ENCODE results near the gene CCNA2. TPM values are rescaled to one million over a fixed set of nuclear protein-coding genes. Genes with fewer than 3 reads are reported as not detected.

Gene CCNA2
- total and polyA plus RNA-seq, 7 experiments from 2014 or later: 0.06 to 63.7 (median 0.56) TPM

DNA sequence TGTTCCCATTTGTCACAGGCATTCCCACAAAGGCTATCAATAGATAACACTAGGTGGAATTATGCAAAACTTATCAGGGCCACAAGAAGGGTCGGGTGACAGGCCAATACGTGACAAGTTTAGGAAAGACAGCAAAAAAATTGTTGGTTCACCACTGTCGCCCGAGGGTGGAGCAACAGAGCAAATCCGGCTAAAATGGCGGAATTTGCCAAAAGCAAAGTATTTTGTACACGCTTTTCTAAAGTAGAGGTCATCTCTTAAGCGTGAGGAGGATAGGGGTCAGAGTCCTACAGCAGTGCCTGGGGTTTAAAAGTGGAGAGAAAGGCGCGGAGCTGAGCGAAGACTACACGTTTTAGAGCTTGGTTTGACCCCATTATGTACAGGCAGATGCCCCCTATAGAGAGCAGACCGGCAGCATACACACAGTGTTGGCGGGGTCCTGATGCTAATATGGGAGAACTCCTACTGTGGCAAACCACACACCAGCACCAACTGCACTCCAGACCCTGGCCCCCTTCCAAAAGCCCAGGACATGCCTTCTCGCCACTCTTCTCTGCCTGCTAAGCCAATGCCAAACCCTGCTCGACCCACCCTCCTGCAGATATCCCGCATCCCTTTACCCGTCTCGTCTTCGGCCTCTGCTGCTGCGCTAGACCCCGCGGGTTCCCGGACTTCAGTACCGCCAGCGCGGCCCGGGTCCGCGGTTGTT, 733 bp downstream of the CCNA2 start:
- peak in 4 of 9 donors; percentile 14 to 30 (median 22) for DNase-seq
- H3K27ac Mint-ChIP-seq: peak overlapping the region in 6 of 9 donors; percentile 1 to 97 (median 64)
- H3K27ac ChIP-seq (ENCODE audit: low read depth, low read length): peak overlapping the region; percentile 7
- H3K9me3 Mint-ChIP-seq: no peaks in the 10 kb centered on the region
- H3K4me1 Mint-ChIP-seq: peaks cover 4 to 51% (median 12%) of the 10 kb centered on the region in 7 donors
- intact Hi-C loops (cut with micrococcal nuclease): loop anchor here (1.0 to 5.0 kb wide), 9 partner anchors 22 to 1100 kb away; partner anchors contain the start of genes ANXA5 (in 2 of the 2), BBS12 (in 1 of the 2), BBS7 (in 1 of the 2) and BLTP1 (in 1 of the 2)
- H3K27me3 Mint-ChIP-seq: peaks cover 0 to 3% (median 0%) of the 10 kb centered on the region in 5 donors
- no peak for ATAC-seq
- peaks cover 0 to 23% (median 0%) of the 10 kb centered on the region in 5 donors for H3K36me3 Mint-ChIP-seq
- H3K27me3 ChIP-seq (ENCODE audit: control insufficient read depth in 2 of 2, insufficient read depth in 2 of 2, low read length in 2 of 2): no peaks in the 10 kb centered on the region
- no peaks in the 10 kb centered on the region for H3K36me3 ChIP-seq (ENCODE audit: control insufficient read depth in 2 of 3, insufficient read depth in 3 of 3, low read length in 3 of 3)
- peak overlapping the region; percentile 85 to 100 (median 92) for H3K4me3 Mint-ChIP-seq
- ChIA-PET CTCF (no interaction called here), POLR2A (interaction anchor here (4.6 kb wide), 1 partner anchor 22 kb away, joined by 41 read pairs; the partner anchor contains the start of gene EXOSC9)
- H3K4me3 ChIP-seq (ENCODE audit: low read length): peak overlapping the region; percentile 85
- no peaks in the 10 kb centered on the region for H3K9me3 ChIP-seq (ENCODE audit: control insufficient read depth in 2 of 3, low read length in 3 of 3)
- H3K4me1 ChIP-seq (ENCODE audit: control insufficient read depth in 2 of 2, insufficient read depth in 2 of 2, low read length in 2 of 2): peaks cover 0 to 9% of the 10 kb centered on the region in 2 donors

DNA sequence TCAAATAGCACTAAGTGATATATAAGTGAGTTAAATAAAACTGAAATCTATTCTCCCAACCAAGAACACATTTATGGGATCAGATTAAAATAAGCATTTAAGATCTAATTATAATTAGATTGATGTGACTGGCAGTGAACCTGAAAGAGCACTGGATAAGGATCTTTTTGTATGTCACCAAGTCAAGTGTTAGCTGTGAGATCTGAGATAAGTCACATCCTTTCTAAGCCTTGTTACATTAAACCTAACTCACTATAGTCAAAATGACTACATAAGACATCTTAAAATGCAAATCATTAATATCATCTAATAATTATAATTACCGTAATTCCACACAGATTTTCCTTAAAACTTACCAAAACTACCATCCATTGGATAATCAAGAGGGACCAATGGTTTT, 1.6 kb downstream of the CCNA2 start:
- H3K4me3 ChIP-seq (ENCODE audit: low read length): no peak overlapping the region
- no peak overlapping the region for H3K27ac ChIP-seq (ENCODE audit: low read depth, low read length)
- ChIA-PET POLR2A (interaction anchor here (4.6 kb wide), 1 partner anchor 21 kb away, joined by 41 read pairs; the partner anchor contains the start of gene EXOSC9), CTCF (no interaction called here)
- no peaks in the 10 kb centered on the region for H3K9me3 Mint-ChIP-seq
- no peaks in the 10 kb centered on the region for H3K9me3 ChIP-seq (ENCODE audit: control insufficient read depth in 2 of 3, low read length in 3 of 3)
- peaks cover 4 to 57% (median 12%) of the 10 kb centered on the region in 7 donors for H3K4me1 Mint-ChIP-seq
- H3K27me3 Mint-ChIP-seq: peaks cover 0 to 3% (median 0%) of the 10 kb centered on the region in 5 donors
- H3K27ac Mint-ChIP-seq: peak overlapping the region in 1 of 9 donors; percentile 96
- H3K27me3 ChIP-seq (ENCODE audit: control insufficient read depth in 2 of 2, insufficient read depth in 2 of 2, low read length in 2 of 2): no peaks in the 10 kb centered on the region
- ATAC-seq (no peak), DNase-seq (no peak)
- peaks cover 0 to 2% (median 0%) of the 10 kb centered on the region in 3 experiments for H3K36me3 ChIP-seq (ENCODE audit: control insufficient read depth in 2 of 3, insufficient read depth in 3 of 3, low read length in 3 of 3)
- intact Hi-C loops (cut with micrococcal nuclease): loop anchor here (2.0 to 5.0 kb wide), 5 partner anchors 125 to 757 kb away; partner anchors contain the start of genes ANXA5 (in 2 of the 2) and BLTP1 (in 1 of the 2)
- peaks cover 0 to 9% of the 10 kb centered on the region in 2 donors for H3K4me1 ChIP-seq (ENCODE audit: control insufficient read depth in 2 of 2, insufficient read depth in 2 of 2, low read length in 2 of 2)
- H3K4me3 Mint-ChIP-seq: peak overlapping the region in 8 of 10 donors; percentile 85 to 100 (median 94)
- peaks cover 0 to 25% (median 0%) of the 10 kb centered on the region in 5 donors for H3K36me3 Mint-ChIP-seq

- Mint-ChIP-seq H3K9me3 (no peaks in the 10 kb centered on the region), H3K36me3 (peaks cover 0 to 27% (median 5%) of the 10 kb centered on the region in 5 donors)
- CTCF ChIA-PET: no interaction called here
Observed at GRCh38 chr4:121819216-121819965, 4.3 kb downstream of the CCNA2 start.

GRCh38 chr4:121818215-121818614, 5.5 kb downstream of the CCNA2 start:
- H3K9me3 ChIP-seq (ENCODE audit: control insufficient read depth in 2 of 3, low read length in 3 of 3): no peaks in the 10 kb centered on the region
- Mint-ChIP-seq H3K4me1 (peaks cover 0 to 67% (median 10%) of the 10 kb centered on the region in 7 donors), H3K27ac (peak overlapping the region in 3 of 9 donors; percentile 41 to 65 (median 48)), H3K27me3 (no peaks in the 10 kb centered on the region), H3K4me3 (no peak overlapping the region), H3K9me3 (no peaks in the 10 kb centered on the region), H3K36me3 (peaks cover 0 to 31% (median 5%) of the 10 kb centered on the region in 5 donors)
- no peak overlapping the region for H3K27ac ChIP-seq (ENCODE audit: low read depth, low read length)
- no peak overlapping the region for H3K4me3 ChIP-seq (ENCODE audit: low read length)
- H3K4me1 ChIP-seq (ENCODE audit: control insufficient read depth in 2 of 2, insufficient read depth in 2 of 2, low read length in 2 of 2): peaks cover 0 to 6% of the 10 kb centered on the region in 2 donors
- ChIA-PET POLR2A (no interaction called here), CTCF (no interaction called here)
- H3K27me3 ChIP-seq (ENCODE audit: control insufficient read depth in 2 of 2, insufficient read depth in 2 of 2, low read length in 2 of 2): no peaks in the 10 kb centered on the region
- no peak for DNase-seq
- no peak for ATAC-seq
- peaks cover 5 to 34% (median 15%) of the 10 kb centered on the region in 3 experiments for H3K36me3 ChIP-seq (ENCODE audit: control insufficient read depth in 2 of 3, insufficient read depth in 3 of 3, low read length in 3 of 3)
- intact Hi-C loops (cut with micrococcal nuclease): no loop called here

More at GRCh38 chr4:121819216-121819965, 4.3 kb downstream of the CCNA2 start:
- intact Hi-C loops (cut with micrococcal nuclease): no loop called here
- H3K27ac Mint-ChIP-seq: peak overlapping the region in 4 of 9 donors; percentile 3 to 61 (median 44)
- peaks cover 0 to 27% (median 15%) of the 10 kb centered on the region in 3 experiments for H3K36me3 ChIP-seq (ENCODE audit: control insufficient read depth in 2 of 3, insufficient read depth in 3 of 3, low read length in 3 of 3)
- DNase-seq (no peak), ATAC-seq (no peak)
- no peaks in the 10 kb centered on the region for H3K27me3 ChIP-seq (ENCODE audit: control insufficient read depth in 2 of 2, insufficient read depth in 2 of 2, low read length in 2 of 2)
- H3K4me3 ChIP-seq (ENCODE audit: low read length): no peak overlapping the region
- H3K27me3 Mint-ChIP-seq: peaks cover 0 to 3% (median 0%) of the 10 kb centered on the region in 5 donors
- no peaks in the 10 kb centered on the region for H3K9me3 ChIP-seq (ENCODE audit: control insufficient read depth in 2 of 3, low read length in 3 of 3)
- POLR2A ChIA-PET: interaction anchor here (1.1 kb wide), 1 partner anchor 12 kb away, joined by 3 read pairs; no protein-coding TSS in a partner anchor
- H3K4me3 Mint-ChIP-seq: peak overlapping the region in 1 of 10 donors; percentile 44
- H3K27ac ChIP-seq (ENCODE audit: low read depth, low read length): no peak overlapping the region
- H3K4me1 Mint-ChIP-seq: peaks cover 4 to 69% (median 12%) of the 10 kb centered on the region in 7 donors
- peaks cover 0 to 9% of the 10 kb centered on the region in 2 donors for H3K4me1 ChIP-seq (ENCODE audit: control insufficient read depth in 2 of 2, insufficient read depth in 2 of 2, low read length in 2 of 2)

GRCh38 chr4:121817701-121818100, 6.0 kb downstream of the CCNA2 start:
- no peak overlapping the region for H3K4me3 Mint-ChIP-seq
- no peaks in the 10 kb centered on the region for H3K9me3 Mint-ChIP-seq
- Histone ChIP-seq H3K4me1 (ENCODE audit: control insufficient read depth in 2 of 2, insufficient read depth in 2 of 2, low read length in 2 of 2) (peaks cover 0 to 6% of the 10 kb centered on the region in 2 donors), H3K27ac (ENCODE audit: low read depth, low read length) (no peak overlapping the region), H3K36me3 (ENCODE audit: control insufficient read depth in 2 of 3, insufficient read depth in 3 of 3, low read length in 3 of 3) (peaks cover 10 to 39% (median 15%) of the 10 kb centered on the region in 3 experiments), H3K27me3 (ENCODE audit: control insufficient read depth in 2 of 2, insufficient read depth in 2 of 2, low read length in 2 of 2) (no peaks in the 10 kb centered on the region), H3K4me3 (ENCODE audit: low read length) (no peak overlapping the region), H3K9me3 (ENCODE audit: control insufficient read depth in 2 of 3, low read length in 3 of 3) (no peaks in the 10 kb centered on the region)
- peak overlapping the region in 5 of 9 donors; percentile 25 to 60 (median 41) for H3K27ac Mint-ChIP-seq
- DNase-seq: no peak
- intact Hi-C loops (cut with micrococcal nuclease): no loop called here
- ATAC-seq: no peak
- ChIA-PET POLR2A (no interaction called here), CTCF (no interaction called here)
- peaks cover 0 to 67% (median 6%) of the 10 kb centered on the region in 7 donors for H3K4me1 Mint-ChIP-seq
- H3K27me3 Mint-ChIP-seq: no peaks in the 10 kb centered on the region
- H3K36me3 Mint-ChIP-seq: peaks cover 0 to 33% (median 5%) of the 10 kb centered on the region in 5 donors

- peaks cover 0 to 61% (median 0%) of the 10 kb centered on the region in 7 donors for H3K4me1 Mint-ChIP-seq
- CTCF ChIA-PET: no interaction called here
- H3K4me3 Mint-ChIP-seq: no peak overlapping the region
- H3K9me3 Mint-ChIP-seq: no peaks in the 10 kb centered on the region
- H3K27me3 ChIP-seq (ENCODE audit: control insufficient read depth in 2 of 2, insufficient read depth in 2 of 2, low read length in 2 of 2): no peaks in the 10 kb centered on the region
- POLR2A ChIA-PET: interaction anchor here (1.7 to 1.8 kb wide), 2 partner anchors 16 to 17 kb away, joined by 5 to 7 read pairs; partner anchors contain the start of gene EXOSC9
- no peaks in the 10 kb centered on the region for H3K9me3 ChIP-seq (ENCODE audit: control insufficient read depth in 2 of 3, low read length in 3 of 3)
- no peaks in the 10 kb centered on the region for H3K4me1 ChIP-seq (ENCODE audit: control insufficient read depth in 2 of 2, insufficient read depth in 2 of 2, low read length in 2 of 2)
- no peak for DNase-seq
- intact Hi-C loops (cut with micrococcal nuclease): no loop called here
- H3K4me3 ChIP-seq (ENCODE audit: low read length): no peak overlapping the region
- H3K27me3 Mint-ChIP-seq: no peaks in the 10 kb centered on the region
- H3K36me3 Mint-ChIP-seq: peaks cover 0 to 29% (median 6%) of the 10 kb centered on the region in 5 donors
- ATAC-seq: no peak
- no peak overlapping the region for H3K27ac ChIP-seq (ENCODE audit: low read depth, low read length)
- no peak overlapping the region for H3K27ac Mint-ChIP-seq
- H3K36me3 ChIP-seq (ENCODE audit: control insufficient read depth in 2 of 3, insufficient read depth in 3 of 3, low read length in 3 of 3): peaks cover 12 to 44% (median 15%) of the 10 kb centered on the region in 3 experiments
Observed at GRCh38 chr4:121817006-121817405, 6.7 kb downstream of the CCNA2 start.

All from naive thymus-derived CD4-positive, alpha-beta T cell (primary cell).